Mononuclear cell (primary cell): ENCODE results near the gene ALX4. TPM values are rescaled to one million over a fixed set of nuclear protein-coding genes. Genes with fewer than 3 reads are reported as not detected.

Source experiments
- H3K27me3 ChIP-seq: 2 replicates; pipeline ENCODE4 v1.6.0; 2011; ENCODE audit warnings: low read length, control low read depth; ENCODE audit not compliant: insufficient read depth
- H3K4me1 ChIP-seq: 2 replicates; pipeline ENCODE4 v1.5.1; 2011; ENCODE audit warnings: mild to moderate bottlenecking, low read length, control low read depth; ENCODE audit not compliant: insufficient read depth
- H3K4me3 ChIP-seq: 2 replicates; pipeline ENCODE4 v1.5.1; 2011; ENCODE audit warnings: mild to moderate bottlenecking, low read length, moderate library complexity
- H3K9me3 ChIP-seq: 2 replicates; pipeline ENCODE4 v1.5.1; 2011; ENCODE audit warnings: low read depth, mild to moderate bottlenecking, control low read depth, low read length
- total RNA-seq: library from RNA; depleted of rRNA; stranded (reverse); fragments of >200 nt; gene quantifications from one replicate; pipeline ENCODE4 v1.2.3, GENCODE V29; 2012

The ALX4 gene
- total RNA-seq, 1 donor, result not detected

- no peak overlapping the region for H3K4me3 ChIP-seq
- no peaks in the 10 kb centered on the region for H3K27me3 ChIP-seq
- no peaks in the 10 kb centered on the region for H3K9me3 ChIP-seq
- H3K4me1 ChIP-seq, result no peaks in the 10 kb centered on the region
Measured at GRCh38 chr11:44221456-44221855, 88.5 kb downstream of the ALX4 start.

- Histone ChIP-seq H3K27me3 (no peaks in the 10 kb centered on the region), H3K9me3 (no peaks in the 10 kb centered on the region)
Measured at GRCh38 chr11:44219830-44220796, 89.8 kb downstream of the ALX4 start.

GRCh38 chr11:44217432-44217831, 92.5 kb downstream of the ALX4 start:
- no peaks in the 10 kb centered on the region for H3K9me3 ChIP-seq
- H3K4me3 ChIP-seq, result no peak overlapping the region
- H3K27me3 ChIP-seq, result no peaks in the 10 kb centered on the region
- no peaks in the 10 kb centered on the region for H3K4me1 ChIP-seq

More at GRCh38 chr11:44219830-44220796, 89.8 kb downstream of the ALX4 start:
- Histone ChIP-seq H3K4me3 (no peak overlapping the region), H3K4me1 (no peaks in the 10 kb centered on the region)

- Histone ChIP-seq H3K4me1 (no peaks in the 10 kb centered on the region), H3K4me3 (no peak overlapping the region), H3K27me3 (no peaks in the 10 kb centered on the region), H3K9me3 (no peaks in the 10 kb centered on the region)
Measured at GRCh38 chr11:44213148-44213547, 96.8 kb downstream of the ALX4 start.

GRCh38 chr11:44212128-44212527, 97.8 kb downstream of the ALX4 start:
- H3K4me1 ChIP-seq, result no peaks in the 10 kb centered on the region
- H3K27me3 ChIP-seq, result no peaks in the 10 kb centered on the region
- H3K4me3 ChIP-seq, result no peak overlapping the region
- H3K9me3 ChIP-seq, result no peaks in the 10 kb centered on the region

Other genes with a start within 250 kb of the ALX4 start
- gene ACCS, start 243.9 kb downstream of the ALX4 start, total RNA-seq, result 4.8 TPM
- 44.0 TPM for gene EXT2, start 214.5 kb downstream of the ALX4 start, total RNA-seq